Measurements from ENCODE around the gene SIL1.

Gene SIL1

DNA sequence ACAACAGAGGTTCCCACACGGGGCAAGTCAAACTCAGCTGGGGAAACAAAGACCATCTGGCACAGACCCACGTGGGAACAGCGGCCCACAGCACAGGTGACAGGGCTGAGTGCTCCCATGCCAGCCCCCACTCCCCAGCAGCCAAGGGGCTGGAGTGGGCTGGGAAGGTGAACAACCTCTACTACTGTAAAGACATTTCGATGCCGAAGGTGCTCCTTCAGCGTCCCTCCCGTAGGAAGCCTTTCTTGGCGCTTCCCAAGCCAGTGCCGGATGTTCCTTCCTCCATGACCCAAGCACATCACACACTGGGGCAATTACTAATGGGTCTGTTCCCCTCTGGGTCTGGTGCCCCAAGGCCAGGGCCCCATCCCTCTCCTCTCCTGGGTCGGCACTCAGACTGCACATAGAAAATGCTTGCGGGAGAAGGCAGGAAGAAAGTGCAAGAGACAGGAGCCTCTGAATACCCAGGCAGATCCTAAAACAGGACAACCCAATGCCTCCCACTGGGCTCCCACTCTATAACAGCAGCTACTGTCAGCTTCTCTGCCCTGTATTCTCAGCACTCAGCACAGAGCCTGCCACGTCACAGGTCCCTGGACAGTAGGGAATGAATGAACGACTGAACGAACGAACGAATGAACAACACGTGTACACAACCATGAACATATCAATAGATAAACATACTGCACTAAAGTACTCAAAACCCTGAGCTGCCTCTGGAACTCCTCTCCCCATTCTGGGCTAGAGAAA, 246.0 kb downstream of the SIL1 start:
- DNase-seq: no peak

- DNase-seq: no peak
These were observed 246.8 kb downstream of the SIL1 start for GRCh38 chr5:138951091-138951985.

GRCh38 chr5:138950421-138951031, 247.6 kb downstream of the SIL1 start:
- no peak for DNase-seq

DNA sequence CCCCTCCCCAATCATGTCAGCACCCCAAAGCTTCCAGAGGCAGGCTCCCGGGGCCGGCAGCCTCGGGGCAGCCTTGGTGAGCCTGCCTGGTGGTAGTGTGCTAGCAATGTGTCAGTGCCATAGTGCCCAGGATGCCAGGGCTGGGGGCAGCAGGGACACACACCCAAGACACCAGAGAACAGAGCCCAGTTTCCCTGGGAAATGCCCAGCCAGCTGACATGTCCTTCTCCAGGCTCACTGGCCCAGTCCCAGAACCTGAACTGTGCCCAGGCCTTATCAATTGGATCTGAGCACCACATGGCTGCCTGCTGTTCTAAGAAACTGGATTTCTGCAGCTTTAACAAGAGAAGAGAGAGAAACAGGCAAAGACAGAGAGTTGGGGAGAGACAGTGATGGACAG, 248.2 kb downstream of the SIL1 start:
- DNase-seq: no peak

- no peak for DNase-seq
These were observed 249.0 kb downstream of the SIL1 start for GRCh38 chr5:138949223-138949574.

- DNase-seq: no peak
These were observed 249.5 kb downstream of the SIL1 start for GRCh38 chr5:138948471-138949222.

DNA sequence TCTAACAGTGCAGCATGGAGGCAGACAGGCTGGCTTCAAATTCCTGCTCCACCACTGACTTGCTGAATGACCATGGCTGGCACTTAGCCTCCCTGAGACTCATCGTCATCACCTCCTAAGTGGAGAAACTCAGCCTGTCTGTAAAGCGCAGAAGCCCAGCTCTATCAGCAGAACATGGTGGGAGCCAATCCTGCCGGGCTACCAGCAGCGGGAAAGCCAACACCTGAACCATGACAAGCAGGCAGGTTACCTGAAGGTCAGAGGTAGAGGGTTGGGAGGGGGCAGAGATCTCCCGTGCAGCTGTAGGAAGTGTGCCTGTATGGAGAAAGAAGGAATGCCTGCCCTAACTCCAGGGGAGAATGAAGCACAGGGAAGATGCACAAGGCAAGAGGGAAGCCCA, 250.4 kb downstream of the SIL1 start:
- no peak for DNase-seq

DNA sequence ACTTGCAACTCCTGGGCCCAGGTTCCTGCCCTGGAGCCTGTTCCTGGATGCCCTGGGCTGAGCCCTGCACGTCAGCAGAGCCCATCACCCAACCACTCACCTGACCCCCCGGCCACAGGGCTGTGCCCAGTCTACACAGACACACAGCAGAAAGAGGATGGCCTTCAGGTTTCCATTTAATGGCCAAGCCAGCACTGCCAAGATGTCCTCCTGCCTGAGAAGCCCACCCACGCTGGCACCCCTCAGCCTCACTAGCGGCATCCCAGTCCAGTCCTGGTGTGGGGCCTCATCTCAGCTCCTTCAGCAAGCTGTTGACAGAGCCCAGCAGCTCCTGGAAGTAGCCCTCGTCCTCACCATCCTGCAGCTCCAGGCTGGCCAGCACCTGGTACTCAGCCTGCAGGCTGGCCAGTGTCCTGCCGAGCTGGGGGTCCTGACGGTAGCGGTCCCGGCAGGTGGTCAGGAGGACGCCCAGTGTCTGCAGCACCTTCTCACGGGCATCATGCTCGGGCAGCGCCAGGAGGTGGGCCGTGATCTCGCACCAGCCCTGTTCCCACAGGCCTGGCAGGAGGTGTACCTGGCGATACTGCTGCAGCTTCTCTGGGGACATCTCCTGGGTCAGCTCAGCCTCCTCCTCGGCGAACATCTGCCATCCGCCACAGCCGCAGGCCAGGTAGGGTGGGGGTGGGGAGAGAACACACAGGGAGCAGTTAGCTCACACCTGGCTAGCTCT, 251.2 kb downstream of the SIL1 start:
- no peak for DNase-seq

DNA sequence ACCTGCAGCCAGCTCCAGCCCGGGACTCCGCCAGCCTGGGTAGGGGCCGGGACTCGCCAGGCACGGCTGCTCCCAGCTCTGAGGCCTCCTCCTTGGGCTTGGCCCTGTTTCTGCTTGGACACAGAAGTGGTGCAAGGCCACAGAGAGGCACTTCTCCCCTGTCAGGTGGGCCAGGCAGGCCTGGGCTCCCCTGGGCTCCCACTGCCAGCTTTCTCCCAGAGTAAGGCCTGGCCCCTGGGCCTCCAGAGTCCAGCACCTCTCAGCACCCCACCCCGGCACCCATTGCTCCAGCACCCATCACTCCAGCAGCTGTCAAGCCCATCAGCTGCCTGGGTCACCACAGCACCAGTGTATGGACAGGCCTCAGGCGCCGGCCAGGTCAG, 251.9 kb downstream of the SIL1 start:
- no peak for DNase-seq

DNA sequence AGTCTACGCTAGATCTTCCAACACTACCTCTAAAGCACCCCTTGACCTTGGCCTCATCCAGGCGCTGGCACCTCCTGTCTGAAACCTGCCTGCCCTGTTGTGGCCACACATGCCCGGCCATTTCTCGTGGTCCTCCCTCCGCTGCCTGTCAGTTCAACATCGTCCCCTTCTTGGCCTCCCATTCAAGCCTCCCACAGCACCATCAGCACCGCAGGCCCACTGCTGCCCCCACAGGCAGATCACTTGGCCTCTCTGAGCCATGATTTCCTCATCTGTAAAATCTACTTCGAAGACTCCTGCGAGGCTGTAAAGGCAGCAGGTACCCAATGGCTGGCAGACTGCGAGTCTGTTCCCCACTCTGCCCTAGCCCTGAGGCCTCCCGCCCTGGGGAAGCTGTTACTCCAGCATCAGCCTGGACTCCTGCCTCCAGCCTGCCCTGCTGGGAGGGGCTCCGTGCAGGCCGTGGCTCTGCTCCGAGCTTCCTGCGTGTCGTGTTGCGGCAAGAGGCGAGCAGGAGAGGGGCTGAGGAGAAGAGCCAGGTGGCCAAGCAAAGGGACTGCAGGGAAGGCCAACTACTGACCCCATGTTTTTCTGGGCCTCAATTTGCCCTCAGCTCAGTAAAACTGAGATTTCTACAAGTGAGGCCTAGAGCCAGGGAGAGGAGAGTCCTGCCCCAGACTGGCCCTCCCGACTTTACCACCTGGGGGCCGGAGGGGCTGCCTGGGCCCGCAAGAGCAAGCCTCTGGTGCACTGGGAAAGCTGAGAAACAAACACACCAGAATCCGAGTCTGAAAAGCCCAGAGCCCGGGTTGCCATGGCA, 252.5 kb downstream of the SIL1 start:
- no peak for DNase-seq

DNA sequence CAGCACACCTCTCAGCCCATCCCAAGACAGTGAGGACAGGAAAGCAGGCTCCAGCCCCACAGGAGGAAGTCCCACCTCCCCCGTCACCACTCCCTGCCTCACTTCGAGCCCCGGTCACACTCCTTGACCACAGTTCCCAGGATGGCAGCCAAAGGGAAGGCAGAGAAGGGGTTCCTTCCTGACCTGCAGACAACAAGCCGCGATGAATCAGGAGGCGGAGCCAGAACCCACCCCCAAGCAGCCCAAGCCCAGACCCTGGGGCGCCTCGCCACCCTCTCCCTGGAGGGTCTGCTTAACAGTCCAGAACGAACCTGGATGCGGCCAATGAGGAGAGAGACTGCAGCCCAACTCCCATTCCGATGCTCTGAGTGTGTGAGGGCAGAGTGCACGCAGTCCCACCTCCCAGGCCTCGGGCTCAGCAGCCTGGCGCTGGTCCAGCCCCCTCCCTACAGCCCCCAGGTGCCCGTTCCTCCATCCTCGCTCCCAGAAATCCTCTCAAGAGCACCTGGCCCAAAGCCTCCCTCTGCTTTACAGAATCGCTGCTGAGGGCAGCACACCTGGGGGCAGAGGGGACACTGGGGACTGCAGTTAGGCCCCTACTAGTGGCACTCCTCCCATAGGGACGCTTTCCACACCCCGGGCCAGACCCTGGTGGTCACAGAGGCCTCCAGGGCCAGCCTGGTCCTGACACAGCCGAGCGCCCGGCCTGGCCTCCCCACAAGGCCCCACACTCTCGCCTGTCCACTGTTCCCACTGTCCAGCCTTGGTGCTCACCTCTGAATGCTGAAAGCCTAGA, 253.4 kb downstream of the SIL1 start:
- DNase-seq: no peak

DNA sequence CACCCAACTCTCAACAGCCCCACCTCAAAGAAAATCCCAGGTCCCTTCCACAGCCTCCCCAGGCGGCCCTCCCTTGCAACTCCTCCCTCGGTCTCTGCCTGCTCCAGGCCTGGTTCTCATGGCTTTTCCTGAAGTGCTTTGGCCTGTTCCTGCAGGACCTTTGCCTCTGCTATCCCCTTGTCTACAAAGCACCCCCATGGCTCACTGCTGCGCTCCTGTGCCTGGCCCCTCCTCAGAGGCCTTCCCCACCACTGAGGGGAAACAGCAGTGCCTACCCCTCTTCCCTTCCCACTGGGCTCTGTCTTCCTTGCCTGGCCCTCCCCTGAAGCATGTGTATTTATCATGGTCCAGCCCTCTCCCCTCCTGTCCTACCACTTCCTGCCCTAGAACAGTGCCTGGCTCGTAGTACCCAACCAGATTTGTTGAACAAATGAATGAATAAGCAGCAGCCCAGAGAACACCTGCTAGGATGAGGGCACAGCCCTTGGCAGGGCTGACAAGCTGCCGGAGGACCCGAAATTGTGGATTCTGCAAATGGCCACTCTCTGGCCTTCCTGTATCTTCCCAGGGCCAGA, 254.5 kb downstream of the SIL1 start:
- no peak for DNase-seq

DNA sequence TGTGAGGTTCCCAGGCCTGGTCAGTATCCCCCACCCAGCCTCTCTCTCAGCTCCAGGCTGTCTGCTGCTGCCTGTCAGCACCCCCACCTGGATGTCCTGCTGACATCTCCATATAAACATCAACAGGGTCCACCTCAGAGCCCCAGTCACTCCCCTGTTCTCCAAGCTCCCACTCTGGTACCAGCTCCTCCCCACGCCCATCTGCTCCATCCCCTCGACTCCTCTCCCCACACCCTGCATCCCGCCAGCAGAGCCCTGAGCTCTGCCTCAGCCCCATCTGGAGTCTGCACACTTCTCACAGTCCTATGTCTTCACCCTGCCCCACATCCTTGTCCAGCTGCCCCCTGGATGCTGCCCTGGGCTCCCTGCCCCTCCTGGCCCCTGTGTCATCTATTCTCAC, 255.3 kb downstream of the SIL1 start:
- no peak for DNase-seq

- DNase-seq: no peak
These were observed 256.1 kb downstream of the SIL1 start for GRCh38 chr5:138942066-138942465.

DNA sequence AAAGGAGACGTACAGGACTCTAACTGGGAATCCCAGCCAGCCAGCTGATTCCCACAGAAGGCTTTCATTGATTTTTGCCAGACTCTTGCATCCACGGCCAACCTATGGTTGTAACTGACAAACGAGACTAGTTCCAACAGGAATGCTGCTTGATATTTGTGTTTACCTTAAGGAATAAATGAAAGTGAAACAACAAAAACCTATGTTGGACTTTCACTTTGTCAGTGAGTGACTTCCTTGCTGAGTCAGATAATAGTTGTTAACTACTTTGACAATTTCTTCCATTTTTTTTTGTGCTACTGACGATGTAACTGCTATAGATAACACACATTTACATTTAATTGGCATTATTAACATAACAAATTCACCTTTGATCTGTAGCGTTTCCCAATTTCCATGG, 259.6 kb downstream of the SIL1 start:
- DNase-seq: no peak

DNA sequence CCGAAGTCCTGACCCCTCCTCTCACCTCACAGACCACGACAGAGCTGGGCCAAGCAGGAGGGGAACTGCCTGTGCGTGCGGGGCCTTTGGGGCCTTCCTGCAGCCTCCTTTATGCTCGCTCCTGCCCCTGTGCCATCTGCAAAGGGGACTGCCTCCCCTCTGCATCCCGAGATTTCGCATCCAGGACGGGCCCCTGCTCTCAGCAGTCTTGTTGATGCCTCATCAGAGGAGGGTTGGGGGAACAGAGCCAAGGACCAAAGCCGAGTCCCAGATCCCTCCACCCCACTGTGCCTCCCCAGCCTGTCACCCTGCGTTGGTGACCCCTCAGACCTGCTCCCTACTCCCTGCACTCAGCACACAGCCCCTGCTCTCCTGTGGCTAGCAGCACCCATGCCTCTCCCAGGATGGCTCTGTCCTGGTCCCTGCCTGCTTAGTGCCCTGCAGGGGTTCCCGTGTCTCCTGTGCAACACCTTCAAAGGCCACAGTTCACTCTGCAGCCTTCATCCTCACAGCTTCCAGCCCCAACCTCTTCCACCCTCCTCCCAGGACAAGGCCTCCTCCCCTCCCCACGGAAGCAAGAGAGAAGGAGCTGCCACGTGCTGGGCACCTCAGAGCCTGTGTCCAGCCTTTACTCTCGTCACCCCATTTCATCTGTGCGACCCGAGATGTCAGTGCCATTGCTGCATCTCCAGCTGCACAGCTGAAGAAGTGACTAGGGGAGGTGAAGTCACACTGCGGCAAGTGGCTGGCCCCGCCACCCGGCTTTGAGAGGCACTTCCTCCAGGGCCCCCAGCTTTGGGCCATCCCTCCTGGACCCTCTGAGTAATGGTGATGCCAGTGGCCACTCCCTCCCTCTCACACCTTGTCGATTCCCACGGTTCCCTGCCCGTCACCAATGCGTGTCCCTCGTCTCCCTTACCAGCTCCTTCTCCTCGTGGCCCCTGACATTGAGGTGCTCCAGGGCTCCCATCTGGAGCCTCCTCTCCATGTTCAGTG, 260.5 kb downstream of the SIL1 start:
- no peak for DNase-seq

DNA sequence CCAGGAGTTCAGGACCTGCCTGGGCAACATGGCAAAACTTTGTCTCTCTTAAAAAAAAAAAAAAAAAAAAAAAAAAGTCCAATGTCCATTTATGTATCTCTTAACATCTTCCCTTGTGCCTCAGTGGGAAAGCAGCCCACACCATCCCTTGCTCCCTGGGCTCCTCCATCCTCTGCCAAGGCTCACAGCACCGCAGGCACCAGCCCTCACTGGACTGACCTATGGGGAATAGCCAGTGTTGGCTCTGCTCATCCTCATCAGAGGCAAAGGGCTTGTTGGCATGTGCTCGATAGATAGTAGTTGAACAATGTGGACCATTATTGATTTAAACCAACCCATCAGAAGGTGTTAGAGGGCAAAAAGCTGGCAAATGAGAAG, 261.2 kb downstream of the SIL1 start:
- no peak for DNase-seq

- DNase-seq: no peak
These were observed 261.8 kb downstream of the SIL1 start for GRCh38 chr5:138936225-138936967.
